RWPE2 (cell line): ENCODE results near the gene STOML1.
A peak's percentile ranks its signal among the peaks of the same experiment; 100 is the strongest.

Source experiments
- ATAC-seq: fragments of 200-7000 bp; cut with Tn5 transposase; 3 replicates; pipeline ENCODE4 v1.9.1; 2021; ENCODE audit warnings: low read depth
- DNase-seq: peaks from one replicate; pipeline ENCODE4 v3.0.0-alpha.2; 2020; ENCODE audit warnings: low spot score
- H3K27ac ChIP-seq: fragments of 450-650 bp; 2 replicates; pipeline ENCODE4 v1.5.1; 2017; ENCODE audit warnings: mild to moderate bottlenecking; ENCODE audit not compliant: poor library complexity, severe bottlenecking
- H3K27me3 ChIP-seq: fragments of 250-450 bp; sonication (Bioruptor Pico); 2 replicates; pipeline ENCODE4 v1.5.1; 2021; ENCODE audit warnings: mild to moderate bottlenecking, moderate library complexity; ENCODE audit not compliant: insufficient read depth, poor library complexity, severe bottlenecking
- H3K36me3 ChIP-seq: fragments of 250-450 bp; sonication (Bioruptor Pico); 2 replicates; pipeline ENCODE4 v1.5.1; 2020; ENCODE audit warnings: low read depth, mild to moderate bottlenecking, moderate library complexity
- H3K4me1 ChIP-seq: fragments of 250-450 bp; sonication (Bioruptor Pico); 2 replicates; pipeline ENCODE4 v1.5.1; 2021; ENCODE audit warnings: mild to moderate bottlenecking, moderate library complexity; ENCODE audit not compliant: insufficient read depth, poor library complexity, severe bottlenecking
- H3K4me3 ChIP-seq: fragments of 250-450 bp; sonication (Bioruptor Pico); 2 replicates; pipeline ENCODE4 v1.5.1; 2021; ENCODE audit warnings: mild to moderate bottlenecking, moderate library complexity; ENCODE audit not compliant: severe bottlenecking
- H3K9me3 ChIP-seq: fragments of 250-450 bp; sonication (Bioruptor Pico); 2 replicates; pipeline ENCODE4 v1.5.1; 2021; ENCODE audit warnings: mild to moderate bottlenecking, moderate library complexity; ENCODE audit not compliant: severe bottlenecking
- CTCF ChIP-seq: fragments of 450-650 bp; IDR thresholded peaks from one replicate; pipeline ENCODE4 v1.5.1; 2017; ENCODE audit warnings: mild to moderate bottlenecking, moderate library complexity; ENCODE audit not compliant: poor library complexity, severe bottlenecking

The STOML1 gene

GRCh38 chr15:73991726-73992593 is at the start of gene STOML1:
Gene STOML1 (minus strand): TSS chr15:73992295. CDS start chr15:73992223, 72 bp downstream.
- H3K4me3 ChIP-seq = peak within 1 kb of the TSS; percentile 69
- peak; percentile 97 for DNase-seq
- TF ChIP-seq CTCF = peak; percentile 100
- peak within 1 kb of the TSS; percentile 72 for H3K27ac ChIP-seq
- H3K9me3 ChIP-seq = no peaks in the 10 kb centered on the region
- peaks cover 4% of the 10 kb centered on the region; the same call in 1 of the 2 replicates for H3K36me3 ChIP-seq
- H3K4me1 ChIP-seq = peaks cover 53% of the 10 kb centered on the region
- no peaks in the 10 kb centered on the region for H3K27me3 ChIP-seq
- peak; percentile 68 for ATAC-seq

GRCh38 chr15:74041311-74041756 is 49.2 kb upstream of the STOML1 start:
- no peak overlapping the region for H3K27ac ChIP-seq
- TF ChIP-seq CTCF = no peak

GRCh38 chr15:74040109-74040850 is 48.2 kb upstream of the STOML1 start:
- Histone ChIP-seq H3K27me3 (no peaks in the 10 kb centered on the region), H3K36me3 (0 out of 2 replicates have a peak, but pooled peaks cover 4% of the 10 kb centered on the region), H3K4me1 (no peaks in the 10 kb centered on the region), H3K9me3 (no peaks in the 10 kb centered on the region), H3K27ac (no peak overlapping the region), H3K4me3 (no peak overlapping the region)
- TF ChIP-seq CTCF = no peak
- ATAC-seq = no peak
- DNase-seq = no peak

More at GRCh38 chr15:74041311-74041756, 49.2 kb upstream of the STOML1 start:
- Histone ChIP-seq H3K36me3 (no peaks in the 10 kb centered on the region), H3K4me1 (no peaks in the 10 kb centered on the region), H3K9me3 (no peaks in the 10 kb centered on the region), H3K27me3 (no peaks in the 10 kb centered on the region), H3K4me3 (no peak overlapping the region)
- ATAC-seq = no peak
- DNase-seq = no peak

- H3K4me1 ChIP-seq = no peaks in the 10 kb centered on the region
- H3K36me3 ChIP-seq = peaks cover 5% of the 10 kb centered on the region
- no peak overlapping the region for H3K4me3 ChIP-seq
- no peak for ATAC-seq
- no peak overlapping the region for H3K27ac ChIP-seq
- no peak for TF ChIP-seq CTCF
- H3K9me3 ChIP-seq = no peaks in the 10 kb centered on the region
- no peaks in the 10 kb centered on the region for H3K27me3 ChIP-seq
- DNase-seq = no peak
Measured at GRCh38 chr15:74039656-74040010, 47.5 kb upstream of the STOML1 start.
